A673 (cell line): ENCODE data around the gene AMH. TPM values are rescaled to one million over a fixed set of nuclear protein-coding genes. Genes with fewer than 3 reads are reported as not detected.

Experiments used
- BruUV-seq: library from RNA; stranded (reverse); fragments of 400-500 nt; replicated peaks from 2 replicates; lab custom pipeline; 2021; lab: Mats Ljungman, UMichigan
- CTCF ChIA-PET: fragments of 300-600 bp; sonication (Branson Sonifier 250); formaldehyde crosslinking; loops from one replicate; lab custom pipeline; 2022; ENCODE audit warnings: antibody characterized with exemption; lab: Charles Lee
- POLR2A ChIA-PET: fragments of 300-600 bp; sonication (Branson Sonifier 250); formaldehyde crosslinking; loops from one replicate; lab custom pipeline; 2022; ENCODE audit warnings: antibody characterized with exemption; ENCODE audit not compliant: low non-redundant PET; lab: Charles Lee
- DNase-seq: peaks from one replicate; pipeline ENCODE4 v3.0.0-alpha.2; 2015; ENCODE audit warnings: low spot score
- H3K27ac ChIP-seq: fragments of 200-600 bp; sonication (generic); 2 replicates; pipeline ENCODE4 v1.5.1; 2016; ENCODE audit warnings: mixed run types, low read depth, mild to moderate bottlenecking, mixed read lengths, antibody characterized with exemption, low read length; ENCODE audit not compliant: poor library complexity, severe bottlenecking
- H3K27me3 ChIP-seq: fragments of 200-600 bp; sonication (generic); replicated peaks from 2 replicates; pipeline ENCODE4 v1.6.1; 2017; ENCODE audit warnings: mixed run types, low read depth, mild to moderate bottlenecking, mixed read lengths, antibody characterized with exemption, low read length; ENCODE audit not compliant: insufficient read depth, poor library complexity
- H3K36me3 ChIP-seq: fragments of 200-600 bp; sonication (generic); 2 replicates; pipeline ENCODE4 v1.6.1; 2016; ENCODE audit warnings: mixed run types, mild to moderate bottlenecking, mixed read lengths, antibody characterized with exemption, low read length; ENCODE audit not compliant: insufficient read depth, poor library complexity, severe bottlenecking
- H3K4me1 ChIP-seq: fragments of 200-600 bp; sonication (generic); 2 replicates; pipeline ENCODE4 v1.6.1; 2017; ENCODE audit warnings: mixed run types, mild to moderate bottlenecking, mixed read lengths, antibody characterized with exemption, low read length; ENCODE audit not compliant: insufficient read depth, poor library complexity, severe bottlenecking
- H3K4me3 ChIP-seq: fragments of 200-600 bp; sonication (generic); 2 replicates; pipeline ENCODE4 v1.5.1; 2016; ENCODE audit warnings: low read depth, mixed run types, mild to moderate bottlenecking, mixed read lengths, low read length; ENCODE audit not compliant: poor library complexity, severe bottlenecking
- H3K9me3 ChIP-seq: fragments of 200-600 bp; sonication (generic); 2 replicates; pipeline ENCODE4 v1.6.1; 2016; ENCODE audit warnings: mixed run types, low read depth, mild to moderate bottlenecking, mixed read lengths, antibody characterized with exemption, low read length; ENCODE audit not compliant: poor library complexity, severe bottlenecking
- CTCF ChIP-seq: fragments of 300-800, 200-600 bp; sonication (generic); conservative IDR thresholded peaks from 2 replicates; pipeline ENCODE4 v1.5.1; 2017; ENCODE audit warnings: low read depth, mild to moderate bottlenecking, antibody characterized with exemption, low read length, moderate library complexity, mixed read lengths
- EZH2 ChIP-seq: fragments of 200-600 bp; sonication (generic); IDR thresholded peaks from 2 replicates; pipeline ENCODE4 v1.6.1; 2017; ENCODE audit warnings: borderline replicate concordance, low read depth, mild to moderate bottlenecking, mixed read lengths, antibody characterized with exemption, low read length; ENCODE audit not compliant: poor library complexity, severe bottlenecking
- intact Hi-C: fragments of 100-400 bp; cut with micrococcal nuclease; formaldehyde crosslinking; loops from one replicate; pipeline ENCODE4 v1.10.0; 2022; ENCODE audit not compliant: unreplicated experiment
- total RNA-seq: library from RNA; stranded (reverse); gene quantifications from 2 replicates; pipeline ENCODE4 v1.2.3, GENCODE V29; 2021

The AMH gene
- total RNA-seq, 1 experiment from 2014 or later, result 16.3 TPM

DNA sequence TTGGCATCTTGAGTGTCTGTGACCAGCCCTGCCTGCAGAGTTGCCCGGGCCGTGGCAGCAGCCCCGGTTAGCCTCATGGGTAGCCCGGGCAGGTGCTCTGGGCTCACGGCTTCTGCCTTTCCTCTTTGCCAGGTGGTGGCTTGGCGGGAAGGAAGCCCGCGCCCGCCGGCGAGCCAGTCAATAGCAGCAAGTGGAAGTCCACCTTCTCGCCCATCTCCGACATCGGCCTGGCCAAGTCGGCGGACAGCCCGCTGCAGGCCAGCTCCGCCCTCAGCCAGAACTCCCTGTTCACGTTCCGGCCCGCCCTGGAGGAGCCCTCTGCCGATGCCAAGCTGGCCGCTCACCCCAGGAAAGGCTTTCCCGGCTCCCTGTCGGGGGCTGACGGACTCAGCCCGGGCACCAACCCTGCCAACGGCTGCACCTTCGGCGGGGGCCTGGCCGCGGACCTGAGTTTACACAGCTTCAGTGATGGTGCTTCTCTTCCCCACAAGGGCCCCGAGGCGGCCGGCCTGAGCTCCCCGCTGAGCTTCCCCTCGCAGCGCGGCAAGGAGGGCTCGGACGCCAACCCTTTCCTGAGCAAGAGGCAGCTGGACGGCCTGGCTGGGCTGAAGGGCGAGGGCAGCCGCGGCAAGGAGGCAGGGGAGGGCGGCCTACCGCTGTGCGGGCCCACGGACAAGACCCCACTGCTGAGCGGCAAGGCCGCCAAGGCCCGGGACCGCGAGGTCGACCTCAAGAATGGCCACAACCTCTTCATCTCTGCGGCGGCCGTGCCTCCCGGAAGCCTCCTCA lies 22.9 kb upstream of the AMH start:
- CTCF ChIA-PET, result no interaction called here
- intact Hi-C loops, result no loop called here
- H3K27me3 ChIP-seq, result no peaks in the 10 kb centered on the region
- H3K36me3 ChIP-seq, result peaks cover 75% of the 10 kb centered on the region
- no peak overlapping the region for H3K4me3 ChIP-seq
- no peaks in the 10 kb centered on the region for H3K4me1 ChIP-seq
- no peaks in the 10 kb centered on the region for H3K9me3 ChIP-seq
- POLR2A ChIA-PET, result no interaction called here
- no peak for DNase-seq
- no TSS peak for BruUV-seq
- no peak overlapping the region for H3K27ac ChIP-seq
- no peak for TF ChIP-seq CTCF
- TF ChIP-seq EZH2, result no peak

DNA sequence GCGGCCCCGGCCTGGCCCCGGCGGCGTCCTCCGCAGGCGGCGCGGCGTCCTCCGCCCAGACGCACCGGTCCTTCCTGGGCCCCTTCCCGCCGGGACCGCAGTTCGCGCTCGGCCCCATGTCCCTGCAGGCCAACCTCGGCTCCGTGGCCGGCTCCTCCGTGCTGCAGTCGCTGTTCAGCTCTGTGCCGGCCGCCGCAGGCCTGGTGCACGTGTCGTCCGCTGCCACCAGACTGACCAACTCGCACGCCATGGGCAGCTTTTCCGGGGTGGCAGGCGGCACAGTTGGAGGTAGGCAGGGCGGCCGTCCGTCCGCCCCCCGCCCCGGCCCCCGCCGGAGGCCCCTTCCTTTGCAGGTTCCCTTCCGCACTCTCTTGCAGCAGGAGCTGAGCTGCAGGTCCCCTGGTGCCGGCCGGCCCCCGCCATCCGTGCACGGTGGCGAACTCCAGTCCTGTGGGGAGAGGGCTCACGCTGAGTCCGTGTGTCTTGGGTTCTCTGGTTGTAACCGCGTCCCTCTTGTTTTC lies 22.2 kb upstream of the AMH start:
- Histone ChIP-seq H3K36me3 (peaks cover 74% of the 10 kb centered on the region), H3K9me3 (no peaks in the 10 kb centered on the region), H3K4me3 (no peak overlapping the region), H3K27me3 (no peaks in the 10 kb centered on the region), H3K27ac (no peak overlapping the region), H3K4me1 (no peaks in the 10 kb centered on the region)
- no TSS peak for BruUV-seq
- ChIA-PET CTCF (no interaction called here), POLR2A (no interaction called here)
- intact Hi-C loops, result no loop called here
- TF ChIP-seq CTCF, result no peak
- TF ChIP-seq EZH2, result no peak
- DNase-seq, result no peak

- no TSS peak for BruUV-seq
- no peak overlapping the region for H3K27ac ChIP-seq
- DNase-seq, result no peak
- no peaks in the 10 kb centered on the region for H3K9me3 ChIP-seq
- no peaks in the 10 kb centered on the region for H3K4me1 ChIP-seq
- no peaks in the 10 kb centered on the region for H3K27me3 ChIP-seq
- ChIA-PET POLR2A (no interaction called here), CTCF (interaction anchor here (0.7 kb wide), 1 partner anchor 71 kb away, joined by 11 read pairs; no protein-coding TSS in a partner anchor)
- no peak overlapping the region for H3K4me3 ChIP-seq
- peaks cover 72% of the 10 kb centered on the region for H3K36me3 ChIP-seq
- intact Hi-C loops, result no loop called here
- TF ChIP-seq CTCF (no peak), EZH2 (no peak)
Measured at GRCh38 chr19:2227415-2228156, 21.5 kb upstream of the AMH start.
